GM19239 (cell line): ENCODE results near the gene CPNE6.

ENCODE experiments used
- DNase-seq: peaks from one replicate; pipeline ENCODE4 v3.0.0; 2011; ENCODE audit warnings: low spot score; ENCODE audit not compliant: insufficient read length
- FAIRE-seq: peaks from 2 replicates; lab custom pipeline; 2011; peaks lifted over from hg19 to GRCh38; lab: Jason Lieb, UNC

The CPNE6 gene

DNA sequence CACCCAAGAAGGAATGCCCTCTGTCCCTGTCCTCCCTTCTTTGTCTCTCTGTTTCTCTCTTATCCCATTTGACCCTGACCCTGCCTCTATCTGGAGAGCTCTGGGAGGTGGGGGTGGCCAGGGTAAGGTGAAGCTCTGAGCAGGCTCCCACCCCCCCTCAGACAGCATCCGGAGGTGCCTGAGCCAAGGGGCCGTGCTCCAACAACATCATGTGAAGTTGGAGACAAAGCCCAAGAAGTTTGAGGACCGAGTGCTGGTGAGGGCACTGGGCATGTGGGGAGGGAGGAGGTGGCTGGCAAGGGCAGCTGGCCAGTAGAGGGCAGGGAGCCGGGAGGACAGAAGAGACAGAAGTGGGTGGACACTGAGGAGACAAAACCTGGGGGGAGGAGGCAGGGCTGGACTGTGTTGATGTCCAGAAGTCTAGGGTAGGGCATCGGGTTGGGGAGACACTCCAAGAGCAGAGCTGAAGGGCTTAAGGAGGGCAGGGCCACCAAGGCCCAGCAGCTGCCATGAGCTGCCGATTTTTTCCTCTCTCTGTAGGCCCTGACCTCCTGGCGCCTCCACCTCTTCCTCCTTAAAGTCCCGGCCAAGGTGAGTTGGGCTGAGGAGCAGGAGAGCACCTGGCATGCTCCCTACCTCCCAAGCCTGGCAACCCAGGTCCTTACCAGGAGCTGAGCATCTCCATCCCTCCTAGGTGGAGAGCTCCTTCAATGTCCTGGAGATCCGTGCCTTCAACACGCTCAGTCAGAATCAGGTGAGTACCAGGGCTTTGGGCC is 17.6 kb upstream of the CPNE6 start:
- no peak for DNase-seq
- no peak for FAIRE-seq

GRCh38 chr14:24054324-24054641 is 17.1 kb upstream of the CPNE6 start:
- FAIRE-seq (no peak), DNase-seq (no peak)

DNA sequence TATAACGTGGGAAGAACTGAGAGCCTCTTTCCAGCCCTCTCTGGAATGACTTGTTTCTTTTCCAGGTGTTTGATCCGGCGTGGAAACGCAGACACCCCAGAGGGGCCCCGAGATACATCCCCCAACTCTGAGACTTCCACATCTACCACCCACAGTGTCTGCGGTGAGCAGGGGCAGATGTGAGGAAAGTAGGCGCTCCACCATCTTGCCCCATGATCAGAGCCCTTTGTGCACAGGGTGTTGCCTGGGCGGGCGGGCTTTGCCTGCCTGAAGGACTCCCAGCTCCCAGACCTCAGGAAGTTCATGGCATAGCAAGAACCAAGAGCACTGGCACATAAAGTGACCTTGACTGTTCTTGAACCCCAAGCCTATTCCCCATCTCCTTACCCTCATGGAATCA is 16.7 kb upstream of the CPNE6 start:
- DNase-seq, result no peak
- FAIRE-seq, result no peak

GRCh38 chr14:24055971-24056799 is 15.2 kb upstream of the CPNE6 start:
- no peak for DNase-seq
- FAIRE-seq, result no peak

- FAIRE-seq (no peak), DNase-seq (no peak)
These were observed 14.6 kb upstream of the CPNE6 start for GRCh38 chr14:24056800-24057184.

GRCh38 chr14:24057271-24057670 is 14.1 kb upstream of the CPNE6 start:
- no peak for DNase-seq
- no peak for FAIRE-seq

DNA sequence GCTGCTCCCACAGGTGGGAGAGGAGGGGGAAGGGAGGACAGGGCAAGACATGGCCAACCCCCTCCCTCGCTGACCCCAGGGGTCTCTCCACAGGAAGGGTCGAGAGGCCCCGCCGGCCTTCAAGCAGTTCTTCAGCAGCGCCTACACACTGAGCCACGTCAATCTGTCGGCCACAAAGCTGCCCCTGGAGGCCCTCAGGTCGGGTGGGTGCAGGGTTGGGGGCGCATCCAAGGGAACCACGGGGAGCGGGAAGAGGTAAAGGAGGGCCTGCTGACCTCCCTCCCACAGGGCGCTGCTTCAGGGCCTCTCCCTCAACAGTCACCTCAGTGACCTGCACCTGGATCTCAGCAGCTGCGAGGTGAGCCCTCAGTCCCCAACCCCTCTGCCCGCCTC is 13.5 kb upstream of the CPNE6 start:
- FAIRE-seq, result no peak

GRCh38 chr14:24058260-24058950 is 13.0 kb upstream of the CPNE6 start:
- peak; percentile 96 for FAIRE-seq
- DNase-seq, result peak; percentile 85

More for the DNA sequence above, 13.5 kb upstream of the CPNE6 start:
- no peak for DNase-seq

DNA sequence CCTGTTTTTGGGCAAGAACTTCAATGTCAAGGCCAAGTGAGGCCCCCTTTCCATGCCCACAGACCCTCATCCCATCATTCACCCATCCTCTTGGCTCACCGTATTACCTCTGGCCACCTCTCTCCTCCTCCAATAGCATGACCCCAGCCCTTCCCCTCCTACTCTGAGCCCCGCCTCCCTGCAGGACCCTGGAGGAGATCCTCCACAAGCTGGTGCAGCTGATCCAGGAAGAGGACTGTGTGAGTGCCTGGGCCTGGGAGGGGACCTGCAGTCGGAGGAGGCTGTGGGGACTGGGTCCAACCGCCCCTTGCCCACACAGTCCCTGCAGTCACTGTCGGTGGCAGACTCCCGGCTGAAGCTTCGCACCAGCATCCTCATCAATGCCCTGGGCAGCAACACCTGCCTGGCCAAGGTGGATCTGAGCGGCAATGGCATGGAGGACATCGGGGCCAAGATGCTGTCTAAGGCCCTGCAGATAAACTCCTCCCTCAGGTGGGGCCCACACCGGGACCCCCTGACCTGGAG is 12.3 kb upstream of the CPNE6 start:
- DNase-seq, result no peak
- FAIRE-seq, result no peak

DNA sequence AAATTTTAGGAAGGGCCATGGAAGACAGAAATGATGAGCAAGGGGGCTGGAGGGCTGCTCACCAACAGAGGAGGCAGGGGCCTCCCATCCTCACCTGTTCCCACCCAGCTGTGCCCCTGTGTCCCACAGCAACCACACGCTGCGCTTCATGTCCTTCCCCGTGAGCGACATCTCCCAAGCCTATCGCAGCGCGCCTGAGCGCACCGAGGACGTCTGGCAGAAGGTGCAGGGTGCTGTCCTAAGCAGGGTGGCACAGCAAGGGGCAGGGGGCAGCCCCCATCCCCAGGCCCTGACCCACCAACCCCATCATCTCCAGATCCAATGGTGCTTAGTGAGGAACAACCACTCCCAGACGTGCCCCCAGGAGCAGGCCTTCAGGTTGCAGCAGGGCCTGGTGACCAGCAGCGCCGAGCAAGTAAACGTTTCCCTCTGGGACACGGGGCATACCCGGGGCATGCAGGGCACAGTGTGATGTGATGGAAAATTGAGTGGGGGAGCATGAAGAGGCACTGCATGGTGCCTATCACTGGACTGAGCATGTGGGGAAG is 11.4 kb upstream of the CPNE6 start:
- DNase-seq (no peak), FAIRE-seq (no peak)

DNA sequence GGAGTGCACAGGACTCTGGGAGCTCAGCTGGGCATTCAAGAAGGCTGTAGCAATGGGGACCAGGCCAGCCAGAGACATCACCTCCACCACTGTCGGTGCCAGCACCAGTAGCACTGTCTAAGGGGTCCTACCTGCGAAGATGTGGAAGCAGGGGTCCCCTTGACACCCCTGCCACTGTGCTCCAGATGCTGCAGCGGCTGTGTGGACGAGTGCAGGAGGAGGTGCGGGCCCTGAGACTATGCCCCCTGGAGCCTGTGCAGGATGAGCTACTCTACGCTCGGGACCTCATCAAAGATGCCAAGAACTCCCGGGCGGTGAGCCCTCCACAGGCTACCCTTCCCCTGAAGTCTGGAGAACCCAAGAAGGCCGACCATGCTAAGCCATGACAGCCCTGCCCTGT is 10.9 kb upstream of the CPNE6 start:
- no peak for DNase-seq
- no peak for FAIRE-seq

- DNase-seq (no peak), FAIRE-seq (no peak)
These were observed 10.1 kb upstream of the CPNE6 start for GRCh38 chr14:24060984-24061913.

DNA sequence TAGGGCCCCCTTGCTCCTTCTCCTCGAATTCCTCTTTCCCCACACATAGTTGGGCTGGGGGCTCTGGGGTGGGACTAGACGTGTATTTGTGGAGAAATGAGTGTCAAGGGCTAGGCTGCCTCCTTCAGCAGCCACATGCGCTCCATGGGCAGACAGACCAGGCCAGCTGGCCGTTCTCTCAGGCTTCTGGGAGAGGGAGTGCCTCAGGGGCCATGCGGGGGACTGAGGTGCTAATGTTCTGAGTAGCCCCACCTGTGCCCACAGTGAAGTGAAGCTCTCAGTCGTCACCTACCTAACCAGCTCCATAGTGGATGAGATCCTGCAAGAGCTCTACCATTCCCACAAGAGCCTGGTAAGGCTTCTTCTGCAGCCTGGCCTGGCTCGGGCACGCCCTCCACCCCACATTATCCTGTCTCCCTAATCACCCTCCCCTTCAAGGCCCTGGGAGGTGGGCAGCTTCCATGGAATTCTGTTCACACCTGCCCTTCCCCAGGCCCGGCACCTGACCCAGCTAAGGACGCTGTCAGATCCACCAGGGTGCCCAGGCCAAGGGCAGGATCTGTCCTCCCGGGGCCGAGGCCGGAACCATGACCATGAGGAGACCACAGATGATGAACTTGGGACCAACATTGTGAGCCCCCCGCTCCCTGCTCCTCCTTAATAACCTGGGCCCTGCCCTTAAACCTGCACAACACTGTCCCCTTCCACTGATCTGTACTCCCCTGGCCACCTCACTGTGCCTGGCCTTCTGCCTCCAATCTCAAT is 9.0 kb upstream of the CPNE6 start:
- DNase-seq (no peak), FAIRE-seq (no peak)

DNA sequence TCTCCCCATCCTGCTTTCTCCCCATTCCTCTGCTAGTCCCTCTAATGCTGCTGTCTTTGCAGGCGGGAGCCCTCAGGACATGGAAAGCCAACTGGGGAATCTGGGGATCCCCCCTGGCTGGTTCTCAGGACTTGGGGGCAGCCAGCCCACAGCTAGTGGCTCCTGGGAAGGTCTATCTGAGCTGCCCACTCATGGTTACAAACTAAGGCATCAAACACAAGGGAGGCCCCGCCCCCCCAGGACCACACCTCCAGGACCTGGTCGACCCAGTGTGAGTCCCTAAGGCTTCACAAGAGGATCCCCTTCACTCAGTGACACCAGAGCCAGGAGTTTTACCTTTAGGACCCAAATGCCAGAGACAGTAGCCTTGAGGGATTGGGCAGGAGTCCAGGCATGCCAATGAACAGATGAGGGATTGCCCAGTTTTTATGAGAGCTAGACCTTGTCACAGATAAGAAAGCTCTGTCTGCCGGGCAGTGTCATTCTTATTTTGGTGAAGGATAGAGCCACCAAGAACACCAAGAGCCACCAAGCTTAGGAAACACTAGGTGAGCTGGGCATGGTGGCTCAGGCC is 8.0 kb upstream of the CPNE6 start:
- FAIRE-seq (no peak), DNase-seq (no peak)

DNA sequence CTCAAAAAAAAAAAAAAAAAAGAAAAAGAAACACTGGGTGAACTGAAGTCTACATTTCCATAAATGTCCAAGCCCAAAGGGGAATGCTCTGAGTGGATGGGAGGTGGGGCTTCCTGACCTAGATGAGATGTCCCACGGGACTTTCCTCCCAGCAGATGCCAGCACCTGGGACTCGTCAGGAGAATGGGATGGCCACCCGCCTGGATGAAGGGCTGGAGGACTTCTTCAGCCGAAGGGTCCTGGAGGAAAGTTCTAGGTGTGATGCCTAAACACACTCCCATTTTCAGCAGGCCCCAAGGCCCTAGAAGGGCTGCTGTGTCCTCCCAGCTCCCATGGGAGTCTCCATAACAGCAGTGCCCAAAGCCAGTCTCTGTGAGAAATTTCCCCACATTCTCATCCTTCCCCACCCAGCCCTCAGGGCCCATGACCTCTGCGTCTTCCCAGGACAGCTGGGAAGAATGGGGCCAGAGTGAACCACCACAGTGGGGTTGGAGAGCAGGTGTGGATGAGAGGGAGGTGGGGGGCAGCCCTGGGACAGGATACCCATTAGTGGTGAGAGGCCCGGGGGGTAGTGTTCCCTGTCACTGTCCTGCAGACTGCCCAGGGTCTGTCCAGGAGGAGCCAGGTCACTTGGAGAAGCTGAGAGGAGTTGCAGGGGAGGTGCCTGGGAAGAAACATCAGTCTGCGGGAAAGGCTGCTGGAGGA is 7.1 kb upstream of the CPNE6 start:
- FAIRE-seq, result no peak
- no peak for DNase-seq

- no peak for FAIRE-seq
- DNase-seq, result no peak
These were observed 6.5 kb upstream of the CPNE6 start for GRCh38 chr14:24064856-24065255.

- FAIRE-seq, result no peak
These were observed 6.0 kb upstream of the CPNE6 start for GRCh38 chr14:24065408-24065807.

More at GRCh38 chr14:24065408-24065807, 6.0 kb upstream of the CPNE6 start:
- DNase-seq, result no peak
